ENCODE results near the gene SERPINA6. TPM values are rescaled to one million over a fixed set of nuclear protein-coding genes. Genes with fewer than 3 reads are reported as not detected.
A peak's percentile ranks its signal among the peaks of the same experiment; 100 is the strongest.

Gene SERPINA6
- total RNA-seq, 4 donors from 2014 or later, result not detected

- H3K27ac ChIP-seq (replicated peaks in 1 of 4), result no peak within 1 kb of the TSS
- no peaks in the 10 kb centered on the region for H3K36me3 ChIP-seq
- H3K4me1 ChIP-seq, result no peaks in the 10 kb centered on the region
- TF ChIP-seq, protein P1, sequence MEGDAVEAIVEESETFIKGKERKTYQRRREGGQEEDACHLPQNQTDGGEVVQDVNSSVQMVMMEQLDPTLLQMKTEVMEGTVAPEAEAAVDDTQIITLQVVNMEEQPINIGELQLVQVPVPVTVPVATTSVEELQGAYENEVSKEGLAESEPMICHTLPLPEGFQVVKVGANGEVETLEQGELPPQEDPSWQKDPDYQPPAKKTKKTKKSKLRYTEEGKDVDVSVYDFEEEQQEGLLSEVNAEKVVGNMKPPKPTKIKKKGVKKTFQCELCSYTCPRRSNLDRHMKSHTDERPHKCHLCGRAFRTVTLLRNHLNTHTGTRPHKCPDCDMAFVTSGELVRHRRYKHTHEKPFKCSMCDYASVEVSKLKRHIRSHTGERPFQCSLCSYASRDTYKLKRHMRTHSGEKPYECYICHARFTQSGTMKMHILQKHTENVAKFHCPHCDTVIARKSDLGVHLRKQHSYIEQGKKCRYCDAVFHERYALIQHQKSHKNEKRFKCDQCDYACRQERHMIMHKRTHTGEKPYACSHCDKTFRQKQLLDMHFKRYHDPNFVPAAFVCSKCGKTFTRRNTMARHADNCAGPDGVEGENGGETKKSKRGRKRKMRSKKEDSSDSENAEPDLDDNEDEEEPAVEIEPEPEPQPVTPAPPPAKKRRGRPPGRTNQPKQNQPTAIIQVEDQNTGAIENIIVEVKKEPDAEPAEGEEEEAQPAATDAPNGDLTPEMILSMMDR (IDR thresholded peaks at IDR 0.05), result no peak
- no peak for TF ChIP-seq POLR2A (IDR thresholded peaks at IDR 0.05; ENCODE audit: low read depth)
- TF ChIP-seq EP300 (IDR thresholded peaks at IDR 0.05), result no peak
- no peak for TF ChIP-seq POLR2AphosphoS5 (IDR thresholded peaks at IDR 0.05)
- 80% methylated on average over 10 of the region's 10 CpGs for WGBS
- DNase-seq (ENCODE audit: extremely low spot score), result no peak
- no peaks in the 10 kb centered on the region for H3K9me3 ChIP-seq
- H3K27me3 ChIP-seq, result peaks cover 0 to 3% (median 0%) of the 10 kb centered on the region in 4 donors
- no peak within 1 kb of the TSS for H3K4me3 ChIP-seq
- intact Hi-C loops (cut with DNase I), result no loop called here
These were observed 30.1 kb downstream of the SERPINA6 start, which contains the start of gene SERPINA10 for GRCh38 chr14:94292872-94293577. Gene SERPINA10 (minus strand): TSS chr14:94293268. CDS start chr14:94290593, 2,675 bp downstream.

- DNase-seq (ENCODE audit: extremely low spot score), result peak; percentile 62
- no peaks in the 10 kb centered on the region for H3K4me1 ChIP-seq
- no peaks in the 10 kb centered on the region for H3K36me3 ChIP-seq
- WGBS, result 96% methylated on average over 2 of the region's 3 CpGs
- no peak overlapping the region for H3K4me3 ChIP-seq
- H3K27me3 ChIP-seq, result peaks cover 0 to 3% (median 0%) of the 10 kb centered on the region in 4 donors
- TF ChIP-seq EP300 (IDR thresholded peaks at IDR 0.05) (no peak), POLR2AphosphoS5 (IDR thresholded peaks at IDR 0.05) (no peak), POLR2A (IDR thresholded peaks at IDR 0.05; ENCODE audit: low read depth) (no peak)
- TF ChIP-seq, protein P1 (IDR thresholded peaks at IDR 0.05), result no peak
- H3K9me3 ChIP-seq, result no peaks in the 10 kb centered on the region
- H3K27ac ChIP-seq (replicated peaks in 1 of 4), result no peak overlapping the region
- intact Hi-C loops (cut with DNase I), result no loop called here
These were observed 30.6 kb downstream of the SERPINA6 start for GRCh38 chr14:94292526-94292871.

GRCh38 chr14:94291906-94292525 is 31.1 kb downstream of the SERPINA6 start:
- 90% methylated on average over 12 of the region's 15 CpGs for WGBS
- Histone ChIP-seq H3K27me3 (peaks cover 0 to 3% (median 0%) of the 10 kb centered on the region in 4 donors), H3K4me3 (no peak overlapping the region), H3K9me3 (no peaks in the 10 kb centered on the region), H3K27ac (replicated peaks in 1 of 4) (no peak overlapping the region), H3K4me1 (no peaks in the 10 kb centered on the region), H3K36me3 (no peaks in the 10 kb centered on the region)
- no peak for TF ChIP-seq EP300 (IDR thresholded peaks at IDR 0.05)
- TF ChIP-seq, protein P1 (IDR thresholded peaks at IDR 0.05), result no peak
- TF ChIP-seq POLR2AphosphoS5 (IDR thresholded peaks at IDR 0.05), result no peak
- no peak for TF ChIP-seq POLR2A (IDR thresholded peaks at IDR 0.05; ENCODE audit: low read depth)
- intact Hi-C loops (cut with DNase I), result no loop called here
- peak; percentile 82 for DNase-seq (ENCODE audit: extremely low spot score)

GRCh38 chr14:94291159-94291905 is 31.8 kb downstream of the SERPINA6 start:
- intact Hi-C loops (cut with DNase I), result no loop called here
- H3K4me3 ChIP-seq, result no peak overlapping the region
- 83% methylated on average over 10 of the region's 13 CpGs for WGBS
- no peak for DNase-seq (ENCODE audit: extremely low spot score)
- peaks cover 0 to 3% (median 0%) of the 10 kb centered on the region in 4 donors for H3K27me3 ChIP-seq
- no peak overlapping the region for H3K27ac ChIP-seq (replicated peaks in 1 of 4)
- H3K9me3 ChIP-seq, result no peaks in the 10 kb centered on the region
- TF ChIP-seq EP300 (IDR thresholded peaks at IDR 0.05) (no peak), POLR2A (IDR thresholded peaks at IDR 0.05; ENCODE audit: low read depth) (no peak), POLR2AphosphoS5 (IDR thresholded peaks at IDR 0.05) (no peak)
- TF ChIP-seq, protein P1 (IDR thresholded peaks at IDR 0.05), result no peak
- H3K36me3 ChIP-seq, result no peaks in the 10 kb centered on the region
- no peaks in the 10 kb centered on the region for H3K4me1 ChIP-seq
